H1 (cell line): ENCODE measurements around the gene SLC26A8.

ENCODE experiments used
- CHD1 ChIP-seq: IDR thresholded peaks from 2 replicates; pipeline ENCODE4 v1.6.1; 2012; ENCODE audit warnings: low read depth, low read length, improper control_type of control experiment
- EGR1 ChIP-seq: IDR thresholded peaks from 2 replicates; pipeline ENCODE4 v1.6.1; 2011; ENCODE audit warnings: low read depth, low read length, borderline replicate concordance
- POLR2A ChIP-seq, 2 experiments: IDR thresholded peaks; 1 replicate in 1 of 2; 2 replicates in 1 of 2; pipeline ENCODE4 v1.6.1; 2011; ENCODE audit warnings: low read depth in 2 of 2, low read length in 2 of 2, mild to moderate bottlenecking in 2 of 2; ENCODE audit errors: control extremely low read depth in 1 of 2
- RAD21 ChIP-seq, 2 experiments: IDR thresholded peaks in 1 of 2; conservative IDR thresholded peaks in 1 of 2; 2 replicates each; pipeline ENCODE4 v1.6.1; 2011; ENCODE audit warnings: low read depth in 2 of 2, low read length in 2 of 2, improper control_type of control experiment in 1 of 2, inconsistent platforms in 1 of 2, mild to moderate bottlenecking in 1 of 2, moderate library complexity in 1 of 2
- SIN3A ChIP-seq, 2 experiments: IDR thresholded peaks in 1 of 2; conservative IDR thresholded peaks in 1 of 2; 2 replicates each; pipeline ENCODE4 v1.6.1; 2011 to 2012; ENCODE audit warnings: low read length in 2 of 2, improper control_type of control experiment in 1 of 2, low read depth in 1 of 2, mild to moderate bottlenecking in 1 of 2
- TAF1 ChIP-seq: IDR thresholded peaks from 2 replicates; pipeline ENCODE4 v1.6.1; 2011; ENCODE audit warnings: mild to moderate bottlenecking, low read depth, low read length
- TF ChIP-seq, protein P1 (sequence below), 3 experiments: IDR thresholded peaks; 1 replicate in 2 of 3; 2 replicates in 1 of 3; pipeline versions ENCODE4 v1.5.1 to v1.6.1; 2011; ENCODE audit warnings: low read length in 3 of 3, mild to moderate bottlenecking in 3 of 3, inconsistent platforms in 2 of 3, low read depth in 1 of 3, moderate library complexity in 1 of 3; ENCODE audit not compliant: insufficient read depth in 1 of 3; ENCODE audit errors: control extremely low read depth in 1 of 3

DNA sequence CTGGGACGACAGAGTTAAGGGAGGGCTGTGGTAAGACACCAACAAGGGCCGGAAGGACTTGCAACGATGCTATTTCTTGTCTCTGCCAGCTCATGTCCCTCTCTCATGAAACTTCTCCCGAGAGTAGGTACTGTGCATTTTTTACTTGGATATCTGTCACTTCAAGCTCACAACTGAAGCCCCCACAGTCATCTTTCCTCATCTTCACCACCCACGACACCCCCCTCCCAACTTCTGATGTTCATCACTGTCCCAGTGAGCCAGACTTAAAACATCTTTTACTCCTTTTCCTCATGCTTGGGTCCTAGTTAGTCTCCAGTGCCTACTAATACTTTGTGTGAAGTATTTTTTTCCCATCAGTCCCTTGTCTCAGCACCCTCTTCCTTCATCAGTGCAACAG lies 68.9 kb downstream of the SLC26A8 start:
- TF ChIP-seq, protein P1, sequence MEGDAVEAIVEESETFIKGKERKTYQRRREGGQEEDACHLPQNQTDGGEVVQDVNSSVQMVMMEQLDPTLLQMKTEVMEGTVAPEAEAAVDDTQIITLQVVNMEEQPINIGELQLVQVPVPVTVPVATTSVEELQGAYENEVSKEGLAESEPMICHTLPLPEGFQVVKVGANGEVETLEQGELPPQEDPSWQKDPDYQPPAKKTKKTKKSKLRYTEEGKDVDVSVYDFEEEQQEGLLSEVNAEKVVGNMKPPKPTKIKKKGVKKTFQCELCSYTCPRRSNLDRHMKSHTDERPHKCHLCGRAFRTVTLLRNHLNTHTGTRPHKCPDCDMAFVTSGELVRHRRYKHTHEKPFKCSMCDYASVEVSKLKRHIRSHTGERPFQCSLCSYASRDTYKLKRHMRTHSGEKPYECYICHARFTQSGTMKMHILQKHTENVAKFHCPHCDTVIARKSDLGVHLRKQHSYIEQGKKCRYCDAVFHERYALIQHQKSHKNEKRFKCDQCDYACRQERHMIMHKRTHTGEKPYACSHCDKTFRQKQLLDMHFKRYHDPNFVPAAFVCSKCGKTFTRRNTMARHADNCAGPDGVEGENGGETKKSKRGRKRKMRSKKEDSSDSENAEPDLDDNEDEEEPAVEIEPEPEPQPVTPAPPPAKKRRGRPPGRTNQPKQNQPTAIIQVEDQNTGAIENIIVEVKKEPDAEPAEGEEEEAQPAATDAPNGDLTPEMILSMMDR (IDR thresholded peaks at IDR 0.05; ENCODE audit: control extremely low read depth in 1 of 3, insufficient read depth in 1 of 3, low read depth in 1 of 3, low read length in 3 of 3), result no peak
- no peak for TF ChIP-seq POLR2A (IDR thresholded peaks at IDR 0.05; ENCODE audit: control extremely low read depth in 1 of 2, low read depth in 2 of 2, low read length in 2 of 2)
- no peak for TF ChIP-seq CHD1
- TF ChIP-seq TAF1, result no peak
- no peak for TF ChIP-seq RAD21 (IDR thresholded peaks at IDR 0.05 in 1 of 2, conservative IDR thresholded peaks at IDR 0.05 in 1 of 2; ENCODE audit: low read depth in 2 of 2, low read length in 2 of 2)
- no peak for TF ChIP-seq EGR1
- TF ChIP-seq SIN3A (conservative IDR thresholded peaks at IDR 0.05 in 1 of 2, IDR thresholded peaks at IDR 0.05 in 1 of 2; ENCODE audit: low read depth in 1 of 2, low read length in 2 of 2), result no peak
